Stomach (tissue), 4 donors: ENCODE measurements around the gene SLC2A6.

ENCODE experiments used
- CTCF ChIP-seq, 7 experiments: fragments of 450-650 bp in 4 of 7; fragments of 200-600 bp in 3 of 7; sonication (generic) in 3 of 7; IDR thresholded peaks; one replicate each; pipeline ENCODE4 v1.5.1; 2016 to 2019; ENCODE audit warnings: antibody characterized with exemption in 7 of 7, control low read depth in 2 of 7, mild to moderate bottlenecking in 1 of 7
- EP300 ChIP-seq: sonication (generic); formaldehyde crosslinking; IDR thresholded peaks from one replicate; pipeline ENCODE4 v1.6.1; 2017; ENCODE audit warnings: antibody characterized with exemption
- POLR2A ChIP-seq, 4 donors: fragments of 450-650 bp; IDR thresholded peaks; one replicate each; pipeline ENCODE4 v1.6.1; 2016; ENCODE audit warnings: antibody characterized with exemption in 4 of 4, control low read depth in 2 of 4, mild to moderate bottlenecking in 1 of 4, moderate library complexity in 1 of 4
- POLR2AphosphoS5 ChIP-seq, 3 donors: sonication (generic); formaldehyde crosslinking; IDR thresholded peaks; one replicate each; pipeline ENCODE4 v1.6.1; 2016; ENCODE audit warnings: antibody characterized with exemption in 3 of 3

GRCh38 chr9:133459476-133460404 is 19.2 kb downstream of the SLC2A6 start, which contains the start of gene CACFD1:
- TF ChIP-seq CTCF (IDR thresholded peaks at IDR 0.05) (no peak), POLR2AphosphoS5 (IDR thresholded peaks at IDR 0.05) (peak; percentile 38 to 94 (median 90)), POLR2A (IDR thresholded peaks at IDR 0.05) (peak in 2 of 4 donors; percentile 67 to 91), EP300 (no peak)
